Endothelial cell of umbilical vein (primary cell): ENCODE results near the gene INHBC. TPM values are rescaled to one million over a fixed set of nuclear protein-coding genes. Genes with fewer than 3 reads are reported as not detected.

Experiments
- BruUV-seq: library from RNA; stranded (reverse); fragments of 400-500 nt; replicated peaks from 2 replicates; lab custom pipeline; 2021; lab: Mats Ljungman, UMichigan
- CTCF ChIA-PET: fragments of 300-600, 350-600 bp; sonication (Branson Sonifier 250); formaldehyde crosslinking; loops from one replicate; lab custom pipeline; 2021; ENCODE audit warnings: antibody characterized with exemption, inconsistent platforms; lab: Charles Lee
- POLR2A ChIA-PET: fragments of 300-600, 350-600 bp; sonication (Branson Sonifier 250); formaldehyde crosslinking; loops from one replicate; lab custom pipeline; 2021; ENCODE audit warnings: antibody characterized with exemption, inconsistent platforms; lab: Charles Lee
- DNase-seq: peaks from one replicate; pipeline ENCODE4 v3.0.0-alpha.2; 2011; ENCODE audit warnings: low read depth, low spot score
- FAIRE-seq: peaks from 2 replicates; lab custom pipeline; 2011; peaks lifted over from hg19 to GRCh38; lab: Jason Lieb, UNC
- H2AFZ ChIP-seq: 2 replicates; pipeline ENCODE4 v1.6.0; 2012; ENCODE audit warnings: low read depth, low read length, control low read depth, inconsistent platforms
- H3K27ac ChIP-seq: 2 replicates; pipeline ENCODE4 v1.5.1; 2011; ENCODE audit warnings: low read depth, mild to moderate bottlenecking, control low read depth, low read length, moderate library complexity; ENCODE audit not compliant: insufficient read depth
- H3K27me3 ChIP-seq, 2 experiments: 2 replicates each; pipeline versions ENCODE4 v1.6.0 to v1.6.1; 2011; ENCODE audit warnings: low read length in 2 of 2, mixed read lengths in 1 of 2; ENCODE audit not compliant: control insufficient read depth in 2 of 2, insufficient read depth in 2 of 2
- H3K36me3 ChIP-seq, 2 experiments: 2 replicates in 1 of 2; 3 replicates in 1 of 2; pipeline ENCODE4 v1.5.1; 2011; ENCODE audit warnings: low read length in 2 of 2, mild to moderate bottlenecking in 1 of 2, moderate library complexity in 1 of 2; ENCODE audit not compliant: control insufficient read depth in 2 of 2, insufficient read depth in 2 of 2; ENCODE audit errors: extremely low read depth in 1 of 2
- H3K4me1 ChIP-seq: 3 replicates; pipeline ENCODE4 v1.5.1; 2011; ENCODE audit warnings: mild to moderate bottlenecking, low read length; ENCODE audit not compliant: control insufficient read depth, insufficient read depth; ENCODE audit errors: extremely low read depth
- H3K4me2 ChIP-seq: 2 replicates; pipeline ENCODE4 v1.6.1; 2011; ENCODE audit warnings: low read length, control low read depth, mixed read lengths; ENCODE audit not compliant: insufficient read depth
- H3K4me3 ChIP-seq, 3 experiments: fragments of 200-600 bp in 1 of 3; sonication (generic), shearing (Covaris generic) in 1 of 3; replicated peaks in 1 of 3; 2 replicates each; pipeline ENCODE4 v1.5.1; 2011 to 2016; ENCODE audit warnings: control low read depth in 3 of 3, low read length in 3 of 3, mild to moderate bottlenecking in 2 of 3, inconsistent platforms in 1 of 3, low read depth in 1 of 3, moderate library complexity in 1 of 3; ENCODE audit not compliant: insufficient read depth in 1 of 3
- H3K79me2 ChIP-seq: 2 replicates; pipeline ENCODE4 v1.6.0; 2012; ENCODE audit warnings: low read length, inconsistent platforms; ENCODE audit not compliant: control insufficient read depth, insufficient read depth
- H3K9ac ChIP-seq: replicated peaks from 2 replicates; pipeline ENCODE3; 2011; ENCODE audit warnings: low read length, control low read depth; ENCODE audit not compliant: insufficient read depth; ENCODE audit errors: extremely low read depth
- H3K9me1 ChIP-seq: replicated peaks from 3 replicates; pipeline ENCODE4 v1.6.0; 2011; ENCODE audit warnings: mild to moderate bottlenecking, low read length; ENCODE audit not compliant: control insufficient read depth, insufficient read depth; ENCODE audit errors: extremely low read depth
- H3K9me3 ChIP-seq: replicated peaks from 2 replicates; pipeline ENCODE4 v1.5.1; 2012; ENCODE audit warnings: low read length, inconsistent platforms; ENCODE audit not compliant: control insufficient read depth, insufficient read depth
- H4K20me1 ChIP-seq: replicated peaks from 2 replicates; pipeline ENCODE3; 2011; ENCODE audit warnings: mild to moderate bottlenecking, low read length; ENCODE audit not compliant: control insufficient read depth, insufficient read depth; ENCODE audit errors: extremely low read depth
- EZH2 ChIP-seq: IDR thresholded peaks from 2 replicates; pipeline ENCODE4 v1.6.1; 2012; ENCODE audit warnings: borderline replicate concordance, low read depth, mild to moderate bottlenecking, moderate library complexity, low read length, inconsistent platforms; ENCODE audit not compliant: severe bottlenecking
- FOS ChIP-seq: IDR thresholded peaks from 2 replicates; pipeline ENCODE4 v1.6.1; 2011; ENCODE audit warnings: mild to moderate bottlenecking, low read length, moderate library complexity, borderline replicate concordance; ENCODE audit not compliant: insufficient read depth
- GATA2 ChIP-seq: IDR thresholded peaks from 2 replicates; pipeline ENCODE4 v1.7.0; 2011; ENCODE audit warnings: low read depth, mild to moderate bottlenecking, moderate library complexity, mixed read lengths, low read length; ENCODE audit not compliant: insufficient read length, insufficient read depth
- JUN ChIP-seq: IDR thresholded peaks from 2 replicates; pipeline ENCODE4 v1.6.1; 2011; ENCODE audit warnings: borderline replicate concordance, low read depth; ENCODE audit not compliant: insufficient read length, insufficient read depth
- MYC ChIP-seq: IDR thresholded peaks from one replicate; pipeline ENCODE4 v1.6.1; 2011; ENCODE audit warnings: mild to moderate bottlenecking, low read depth, low read length
- POLR2A ChIP-seq: IDR thresholded peaks from 2 replicates; pipeline ENCODE4 v1.6.1; 2012; ENCODE audit warnings: low read depth, mild to moderate bottlenecking, control low read depth, low read length
- POLR2AphosphoS5 ChIP-seq: IDR thresholded peaks from 2 replicates; pipeline ENCODE4 v1.6.1; 2012; ENCODE audit warnings: low read depth, mild to moderate bottlenecking, control low read depth, low read length, moderate library complexity; ENCODE audit not compliant: insufficient read depth
- dilution Hi-C: fragments of 300-500 bp; cut with MboI; formaldehyde crosslinking; loops from one replicate; pipeline ENCODE4 v1.15.0; 2019; ENCODE audit warnings: low sequenced_read_pairs; ENCODE audit not compliant: extremely low pct_ligation_motif_present
- intact Hi-C: fragments of 100-400 bp; cut with micrococcal nuclease; formaldehyde crosslinking; loops from one replicate; pipeline ENCODE4 v1.10.0; 2022
- polyA plus RNA-seq, 4 experiments: library from polyadenylated mRNA; depleted of rRNA in 3 of 4; stranded (reverse) in 3 of 4; unstranded in 1 of 4; fragments of >200 nt; gene quantifications; 2 replicates each; pipeline versions ENCODE4 v1.2.1 to v1.2.3, GENCODE V29; 2011 to 2012; ENCODE audit warnings: missing spikeins in 1 of 4
- total RNA-seq: library from RNA; stranded (reverse); gene quantifications from 2 replicates; pipeline ENCODE4 v1.2.3, GENCODE V29; 2021
- TF ChIP-seq, protein P1 (sequence below), 2 donors: IDR thresholded peaks; 1 replicate in 1 of 2; 2 replicates in 1 of 2; pipeline ENCODE4 v1.5.1; 2011; ENCODE audit warnings: low read length in 2 of 2, mild to moderate bottlenecking in 2 of 2, moderate library complexity in 2 of 2, control low read depth in 1 of 2, inconsistent platforms in 1 of 2, low read depth in 1 of 2; ENCODE audit not compliant: insufficient read depth in 1 of 2; ENCODE audit errors: extremely low read depth in 1 of 2
- TF ChIP-seq, protein P2 (sequence below): IDR thresholded peaks from 2 replicates; pipeline ENCODE4 v1.6.1; 2011; ENCODE audit not compliant: insufficient read depth, insufficient read length

INHBC gene
- total and polyA plus RNA-seq, 2 donors (not counting 3 experiments of a cell fraction or from before 2014, with no cell fraction given), result not detected

DNA sequence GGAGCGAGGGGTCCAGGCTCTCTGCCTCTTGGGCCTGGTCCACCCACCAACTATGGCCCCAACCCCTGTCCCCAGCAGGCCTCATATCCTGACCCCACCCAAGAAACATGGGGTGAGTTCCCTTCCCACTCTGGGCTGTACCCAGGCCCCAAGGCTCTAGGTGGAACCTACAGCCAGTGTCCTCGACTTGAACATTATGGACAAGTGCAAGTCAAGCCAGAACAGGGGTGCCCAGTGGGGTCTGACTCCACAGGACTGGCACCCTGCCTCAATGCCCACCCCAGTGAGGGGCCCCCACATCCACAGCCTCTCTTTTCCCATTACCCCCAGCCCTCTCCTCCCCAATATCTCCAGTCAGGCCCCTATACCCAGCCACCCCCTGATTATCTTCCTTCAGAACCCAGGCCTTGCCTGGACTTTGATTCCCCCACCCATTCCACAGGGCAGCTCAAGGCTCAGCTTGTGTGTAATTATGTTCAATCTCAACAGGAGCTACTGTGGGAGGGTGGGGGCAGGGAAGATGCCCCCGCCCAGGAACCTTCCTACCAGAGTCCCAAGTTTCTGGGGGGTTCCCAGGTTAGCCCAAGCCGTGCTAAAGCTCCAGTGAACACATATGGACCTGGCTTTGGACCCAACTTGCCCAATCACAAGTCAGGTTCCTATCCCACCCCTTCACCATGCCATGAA lies 36.5 kb downstream of the INHBC start:
- Histone ChIP-seq H3K79me2 (no peaks in the 10 kb centered on the region), H3K4me1 (peaks cover 4% of the 10 kb centered on the region), H4K20me1 (no peaks in the 10 kb centered on the region), H3K27me3 (peaks cover 48 to 55% of the 10 kb centered on the region in 2 experiments), H3K36me3 (no peaks in the 10 kb centered on the region), H3K4me3 (no peak overlapping the region), H3K9ac (no peak overlapping the region), H3K4me2 (no peak overlapping the region), H3K27ac (no peak overlapping the region), H2AFZ (no peak overlapping the region), H3K9me1 (no peaks in the 10 kb centered on the region), H3K9me3 (no peaks in the 10 kb centered on the region)
- dilution Hi-C loops (no loop called here), intact Hi-C loops (no loop called here)
- ChIA-PET CTCF (interaction anchor here (1.5 to 4.0 kb wide), 2 partner anchors 8 to 12 kb away, joined by 4 to 17 read pairs; partner anchors contain the start of gene GLI1), POLR2A (no interaction called here)
- BruUV-seq, result no TSS peak
- TF ChIP-seq GATA2 (no peak), MYC (no peak), EZH2 (no peak), FOS (no peak), POLR2A (no peak), POLR2AphosphoS5 (no peak), JUN (no peak)
- TF ChIP-seq, protein P1, sequence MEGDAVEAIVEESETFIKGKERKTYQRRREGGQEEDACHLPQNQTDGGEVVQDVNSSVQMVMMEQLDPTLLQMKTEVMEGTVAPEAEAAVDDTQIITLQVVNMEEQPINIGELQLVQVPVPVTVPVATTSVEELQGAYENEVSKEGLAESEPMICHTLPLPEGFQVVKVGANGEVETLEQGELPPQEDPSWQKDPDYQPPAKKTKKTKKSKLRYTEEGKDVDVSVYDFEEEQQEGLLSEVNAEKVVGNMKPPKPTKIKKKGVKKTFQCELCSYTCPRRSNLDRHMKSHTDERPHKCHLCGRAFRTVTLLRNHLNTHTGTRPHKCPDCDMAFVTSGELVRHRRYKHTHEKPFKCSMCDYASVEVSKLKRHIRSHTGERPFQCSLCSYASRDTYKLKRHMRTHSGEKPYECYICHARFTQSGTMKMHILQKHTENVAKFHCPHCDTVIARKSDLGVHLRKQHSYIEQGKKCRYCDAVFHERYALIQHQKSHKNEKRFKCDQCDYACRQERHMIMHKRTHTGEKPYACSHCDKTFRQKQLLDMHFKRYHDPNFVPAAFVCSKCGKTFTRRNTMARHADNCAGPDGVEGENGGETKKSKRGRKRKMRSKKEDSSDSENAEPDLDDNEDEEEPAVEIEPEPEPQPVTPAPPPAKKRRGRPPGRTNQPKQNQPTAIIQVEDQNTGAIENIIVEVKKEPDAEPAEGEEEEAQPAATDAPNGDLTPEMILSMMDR (IDR thresholded peaks at IDR 0.05; ENCODE audit: extremely low read depth in 1 of 2, insufficient read depth in 1 of 2, low read depth in 1 of 2, low read length in 2 of 2), result no peak
- TF ChIP-seq, protein P2, sequence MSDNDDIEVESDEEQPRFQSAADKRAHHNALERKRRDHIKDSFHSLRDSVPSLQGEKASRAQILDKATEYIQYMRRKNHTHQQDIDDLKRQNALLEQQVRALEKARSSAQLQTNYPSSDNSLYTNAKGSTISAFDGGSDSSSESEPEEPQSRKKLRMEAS, result no peak
- no peak for DNase-seq
- FAIRE-seq, result peak; percentile 21
